Fibroblast of lung (primary cell): ENCODE results near the gene ANO6. TPM values are rescaled to one million over a fixed set of nuclear protein-coding genes. Genes with fewer than 3 reads are reported as not detected.

Source experiments
- DNase-seq, 2 donors: peaks; one replicate each; pipeline versions ENCODE4 v3.0.0 to v3.0.0-alpha.2; 2010; ENCODE audit warnings: low read depth in 2 of 2
- H2AFZ ChIP-seq: 2 replicates; pipeline ENCODE4 v1.5.1; 2012; ENCODE audit warnings: low read length, control low read depth, inconsistent platforms
- H3K27ac ChIP-seq: 2 replicates; pipeline ENCODE4 v1.5.1; 2011; ENCODE audit warnings: low read length, control low read depth; ENCODE audit not compliant: insufficient read depth
- H3K27me3 ChIP-seq: 2 replicates; pipeline ENCODE4 v1.5.1; 2011; ENCODE audit warnings: mild to moderate bottlenecking, low read length; ENCODE audit not compliant: control insufficient read depth, insufficient read depth
- H3K36me3 ChIP-seq: 2 replicates; pipeline ENCODE4 v1.5.1; 2011; ENCODE audit warnings: low read length; ENCODE audit not compliant: control insufficient read depth, insufficient read depth
- H3K4me1 ChIP-seq: 2 replicates; pipeline ENCODE4 v1.5.1; 2011; ENCODE audit warnings: low read length; ENCODE audit not compliant: control insufficient read depth, insufficient read depth; ENCODE audit errors: extremely low read depth
- H3K4me2 ChIP-seq: 2 replicates; pipeline ENCODE4 v1.5.1; 2011; ENCODE audit warnings: low read length, control low read depth; ENCODE audit not compliant: insufficient read depth; ENCODE audit errors: extremely low read depth
- H3K4me3 ChIP-seq, 4 experiments: fragments of 200-600 bp in 1 of 4; sonication (generic) in 1 of 4; replicated peaks in 1 of 4; 2 replicates each; pipeline ENCODE4 v1.5.1; 2011 to 2016; ENCODE audit warnings: low read length in 4 of 4, low read depth in 3 of 4, mild to moderate bottlenecking in 3 of 4, control low read depth in 2 of 4, inconsistent platforms in 1 of 4, mixed read lengths in 1 of 4; ENCODE audit not compliant: insufficient read depth in 1 of 4; ENCODE audit errors: control extremely low read depth in 1 of 4
- H3K79me2 ChIP-seq: 2 replicates; pipeline ENCODE4 v1.5.1; 2012; ENCODE audit warnings: mild to moderate bottlenecking, low read length, inconsistent platforms; ENCODE audit not compliant: control insufficient read depth, insufficient read depth
- H3K9ac ChIP-seq: 2 replicates; pipeline ENCODE4 v1.5.1; 2011; ENCODE audit warnings: mild to moderate bottlenecking, low read length, control low read depth; ENCODE audit not compliant: insufficient read depth
- H3K9me3 ChIP-seq: 2 replicates; pipeline ENCODE4 v1.5.1; 2012; ENCODE audit warnings: low read depth, low read length; ENCODE audit not compliant: control insufficient read depth, insufficient read depth
- H4K20me1 ChIP-seq: 2 replicates; pipeline ENCODE4 v1.5.1; 2011; ENCODE audit warnings: low read length; ENCODE audit not compliant: control insufficient read depth, insufficient read depth; ENCODE audit errors: extremely low read depth
- EZH2 ChIP-seq: IDR thresholded peaks from 2 replicates; pipeline ENCODE4 v1.5.1; 2012; ENCODE audit warnings: low read length, control low read depth, mild to moderate bottlenecking; ENCODE audit errors: missing control alignments
- polyA plus RNA-seq, 2 donors: library from polyadenylated mRNA; depleted of rRNA in 1 of 2; stranded (reverse) in 1 of 2; unstranded in 1 of 2; fragments of >200 nt; gene quantifications; 2 replicates each; pipeline ENCODE4 v1.2.1, GENCODE V29; 2011 to 2012; ENCODE audit warnings: missing spikeins in 1 of 2
- total RNA-seq: library from RNA; depleted of rRNA; stranded (reverse); fragments of >200 nt; gene quantifications from 2 replicates; pipeline ENCODE4 v1.2.1, GENCODE V29; 2014
- TF ChIP-seq, protein P1 (sequence below), 2 donors: IDR thresholded peaks in 1 of 2; conservative IDR thresholded peaks in 1 of 2; 1 replicate in 1 of 2; 2 replicates in 1 of 2; pipeline ENCODE4 v1.5.1; 2011 to 2012; ENCODE audit warnings: low read length in 2 of 2, control low read depth in 1 of 2, inconsistent platforms in 1 of 2, low read depth in 1 of 2, mild to moderate bottlenecking in 1 of 2

Gene ANO6
- total and polyA plus RNA-seq, 2 donors (not counting 1 experiment from before 2014, with no cell fraction given): 59.1 to 69.1 TPM

DNA sequence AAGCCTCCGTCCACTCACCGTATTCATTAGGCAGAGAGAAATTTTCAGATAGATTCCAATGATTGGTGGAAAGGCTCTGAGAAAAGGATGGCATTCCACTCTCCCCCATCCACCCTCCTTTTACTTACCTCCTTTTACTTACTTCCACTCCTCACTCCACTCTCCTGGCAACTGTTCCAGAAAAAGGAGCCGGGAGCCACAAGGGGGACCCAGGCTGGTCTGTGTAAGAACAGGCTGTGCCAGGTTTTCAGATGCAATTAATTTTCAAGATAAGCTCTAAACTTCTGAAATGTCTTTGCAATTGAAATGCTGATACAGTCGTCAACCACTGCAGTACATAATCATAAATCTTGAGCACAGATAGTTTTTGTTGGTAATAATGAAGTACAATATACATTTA is 248.8 kb downstream of the ANO6 start:
- no peaks in the 10 kb centered on the region for H3K4me1 ChIP-seq
- no peak for DNase-seq
- no peak overlapping the region for H3K4me3 ChIP-seq
- no peak overlapping the region for H2AFZ ChIP-seq
- no peak overlapping the region for H3K27ac ChIP-seq
- no peaks in the 10 kb centered on the region for H3K36me3 ChIP-seq
- no peaks in the 10 kb centered on the region for H3K9me3 ChIP-seq
- no peak for TF ChIP-seq EZH2
- TF ChIP-seq, protein P1, sequence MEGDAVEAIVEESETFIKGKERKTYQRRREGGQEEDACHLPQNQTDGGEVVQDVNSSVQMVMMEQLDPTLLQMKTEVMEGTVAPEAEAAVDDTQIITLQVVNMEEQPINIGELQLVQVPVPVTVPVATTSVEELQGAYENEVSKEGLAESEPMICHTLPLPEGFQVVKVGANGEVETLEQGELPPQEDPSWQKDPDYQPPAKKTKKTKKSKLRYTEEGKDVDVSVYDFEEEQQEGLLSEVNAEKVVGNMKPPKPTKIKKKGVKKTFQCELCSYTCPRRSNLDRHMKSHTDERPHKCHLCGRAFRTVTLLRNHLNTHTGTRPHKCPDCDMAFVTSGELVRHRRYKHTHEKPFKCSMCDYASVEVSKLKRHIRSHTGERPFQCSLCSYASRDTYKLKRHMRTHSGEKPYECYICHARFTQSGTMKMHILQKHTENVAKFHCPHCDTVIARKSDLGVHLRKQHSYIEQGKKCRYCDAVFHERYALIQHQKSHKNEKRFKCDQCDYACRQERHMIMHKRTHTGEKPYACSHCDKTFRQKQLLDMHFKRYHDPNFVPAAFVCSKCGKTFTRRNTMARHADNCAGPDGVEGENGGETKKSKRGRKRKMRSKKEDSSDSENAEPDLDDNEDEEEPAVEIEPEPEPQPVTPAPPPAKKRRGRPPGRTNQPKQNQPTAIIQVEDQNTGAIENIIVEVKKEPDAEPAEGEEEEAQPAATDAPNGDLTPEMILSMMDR (conservative IDR thresholded peaks at IDR 0.05 in 1 of 2, IDR thresholded peaks at IDR 0.05 in 1 of 2; ENCODE audit: low read depth in 1 of 2, low read length in 2 of 2): peak in 1 of 2 donors; percentile 6
- H3K4me2 ChIP-seq: no peak overlapping the region
- H4K20me1 ChIP-seq: no peaks in the 10 kb centered on the region
- H3K27me3 ChIP-seq: no peaks in the 10 kb centered on the region
- no peaks in the 10 kb centered on the region for H3K79me2 ChIP-seq
- no peak overlapping the region for H3K9ac ChIP-seq

DNA sequence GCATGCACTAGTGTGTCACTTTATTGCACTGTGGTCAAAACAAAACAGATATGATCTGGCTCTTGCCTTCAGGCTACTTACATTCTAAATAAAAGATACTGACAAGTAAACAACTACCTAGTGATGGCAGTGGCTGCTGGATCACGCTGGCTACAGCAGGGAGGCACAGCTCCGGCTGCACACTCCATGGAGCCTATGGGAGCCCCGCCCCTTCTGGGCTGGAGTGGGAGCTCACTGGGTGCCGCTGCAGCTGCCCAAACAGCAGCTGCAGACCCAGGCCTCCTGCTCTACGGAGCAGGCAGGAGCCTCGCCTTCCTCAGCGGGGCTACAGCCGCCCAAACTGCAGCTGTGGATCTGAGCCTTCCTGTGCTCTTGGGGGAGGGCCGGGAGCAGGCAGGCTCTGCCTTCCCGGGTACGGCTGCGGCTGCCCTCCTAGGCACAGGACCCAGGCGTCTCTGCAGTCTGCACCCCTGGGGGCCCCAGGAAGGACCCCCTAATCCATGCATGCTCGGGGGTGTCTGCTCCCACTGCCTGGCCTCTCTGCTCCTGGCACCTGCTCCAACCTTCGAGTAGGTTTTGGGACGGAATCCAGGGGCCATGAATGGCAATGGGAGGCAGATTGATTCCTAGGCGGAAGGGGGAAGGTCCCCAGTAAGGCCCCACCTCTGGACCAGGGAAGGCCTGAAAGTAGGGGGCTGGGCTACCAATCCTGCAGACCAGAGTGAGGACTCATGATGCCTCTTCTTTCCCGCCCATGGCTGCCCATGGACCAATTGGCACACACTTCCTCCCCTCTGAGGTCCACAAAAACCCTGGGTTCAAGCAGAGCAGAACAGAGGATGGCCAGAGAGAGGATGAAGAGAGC is 253.1 kb downstream of the ANO6 start:
- no peak overlapping the region for H3K9ac ChIP-seq
- H2AFZ ChIP-seq: no peak overlapping the region
- H3K4me1 ChIP-seq: no peaks in the 10 kb centered on the region
- no peaks in the 10 kb centered on the region for H3K36me3 ChIP-seq
- H3K27me3 ChIP-seq: peaks cover 7% of the 10 kb centered on the region
- TF ChIP-seq EZH2: no peak
- TF ChIP-seq, protein P1 (conservative IDR thresholded peaks at IDR 0.05 in 1 of 2, IDR thresholded peaks at IDR 0.05 in 1 of 2; ENCODE audit: low read depth in 1 of 2, low read length in 2 of 2): no peak
- H3K4me3 ChIP-seq: no peak overlapping the region
- DNase-seq: no peak
- no peaks in the 10 kb centered on the region for H3K79me2 ChIP-seq
- H3K27ac ChIP-seq: no peak overlapping the region
- no peaks in the 10 kb centered on the region for H3K9me3 ChIP-seq
- H3K4me2 ChIP-seq: no peak overlapping the region
- H4K20me1 ChIP-seq: no peaks in the 10 kb centered on the region

DNA sequence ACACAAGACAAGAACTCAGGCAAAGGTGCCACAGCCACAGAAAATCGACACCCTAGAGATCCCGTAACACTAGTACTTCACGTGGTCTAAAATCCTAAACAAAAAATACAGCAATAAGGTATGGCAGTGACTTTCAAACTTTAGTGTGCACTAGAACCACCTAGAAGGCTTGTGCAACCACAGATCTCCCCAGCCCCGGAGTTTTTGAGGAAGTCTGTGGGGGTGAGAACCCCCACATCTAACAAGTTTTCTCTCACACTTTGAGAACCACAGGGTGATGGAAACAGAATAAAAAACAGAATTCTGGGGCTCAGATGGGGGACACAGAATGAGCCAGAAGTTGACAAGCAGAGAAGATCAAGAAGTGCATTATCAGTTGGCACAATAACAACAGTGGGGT is 254.0 kb downstream of the ANO6 start:
- Histone ChIP-seq H3K9ac (no peak overlapping the region), H3K27me3 (peaks cover 7% of the 10 kb centered on the region)
- no peak for DNase-seq

More for the DNA sequence above, 254.0 kb downstream of the ANO6 start:
- no peak overlapping the region for H3K4me3 ChIP-seq
- H3K36me3 ChIP-seq: no peaks in the 10 kb centered on the region
- H3K27ac ChIP-seq: no peak overlapping the region
- no peak overlapping the region for H2AFZ ChIP-seq
- H3K79me2 ChIP-seq: no peaks in the 10 kb centered on the region
- H3K9me3 ChIP-seq: no peaks in the 10 kb centered on the region
- no peak overlapping the region for H3K4me2 ChIP-seq
- no peaks in the 10 kb centered on the region for H4K20me1 ChIP-seq
- no peaks in the 10 kb centered on the region for H3K4me1 ChIP-seq
- TF ChIP-seq, protein P1 (conservative IDR thresholded peaks at IDR 0.05 in 1 of 2, IDR thresholded peaks at IDR 0.05 in 1 of 2; ENCODE audit: low read depth in 1 of 2, low read length in 2 of 2): no peak
- TF ChIP-seq EZH2: no peak
